GM18868 (cell line): ENCODE data around the gene MEGF6.
"Not testable (repeated sequence)": the region's sequence is repeated elsewhere in the genome, so short reads cannot be mapped to it uniquely, and the experiment has no call there.

Experiments
- ATAC-seq: cut with Tn5 transposase; IDR thresholded peaks from one replicate; pipeline ENCODE4 v1.9.1; 2021; ENCODE audit warnings: mild to moderate bottlenecking, moderate library complexity; ENCODE audit not compliant: unreplicated experiment

The MEGF6 gene

GRCh38 chr1:3628445-3628844 lies 17.1 kb upstream of the MEGF6 start:
- ATAC-seq, result no peak

- ATAC-seq, result no peak
These were observed 16.4 kb upstream of the MEGF6 start for GRCh38 chr1:3627515-3628253.

GRCh38 chr1:3626025-3626424 lies 14.7 kb upstream of the MEGF6 start:
- ATAC-seq, result no peak

GRCh38 chr1:3625151-3625907 lies 14.0 kb upstream of the MEGF6 start:
- ATAC-seq, result peak; percentile 6

GRCh38 chr1:3624200-3625136 lies 13.2 kb upstream of the MEGF6 start, which contains the start of gene TPRG1L:
Gene TPRG1L, plus strand, starts transcription at chr1:3625015. Its CDS starts 58 bp downstream, at chr1:3625073.
- ATAC-seq, result peak; percentile 88

- no peak for ATAC-seq
These were observed 12.3 kb upstream of the MEGF6 start for GRCh38 chr1:3623441-3624199.

- ATAC-seq, result not testable (repeated sequence)
These were observed 10.8 kb upstream of the MEGF6 start for GRCh38 chr1:3622102-3622501.

- ATAC-seq, result not testable (repeated sequence)
These were observed 9.9 kb upstream of the MEGF6 start for GRCh38 chr1:3621151-3621671.

- no peak for ATAC-seq
These were observed 9.4 kb upstream of the MEGF6 start for GRCh38 chr1:3620708-3621107.

GRCh38 chr1:3618881-3619671 lies 7.8 kb upstream of the MEGF6 start:
- ATAC-seq, result peak; percentile 59

GRCh38 chr1:3618531-3618880 lies 7.2 kb upstream of the MEGF6 start:
- no peak for ATAC-seq

GRCh38 chr1:3617806-3618345 lies 6.6 kb upstream of the MEGF6 start:
- no peak for ATAC-seq

- no peak for ATAC-seq
These were observed 5.6 kb upstream of the MEGF6 start for GRCh38 chr1:3616861-3617260.

- no peak for ATAC-seq
These were observed 3.7 kb upstream of the MEGF6 start for GRCh38 chr1:3614755-3615742.

GRCh38 chr1:3612123-3612522 lies 815 bp upstream of the MEGF6 start:
- ATAC-seq, result no peak

- ATAC-seq, result no peak
These were observed 660 bp downstream of the MEGF6 start for GRCh38 chr1:3610527-3611169.

GRCh38 chr1:3609769-3610526 lies 1.4 kb downstream of the MEGF6 start:
- no peak for ATAC-seq
